OCI-LY7 (cell line): ENCODE measurements around the gene UNC79. TPM values are rescaled to one million over a fixed set of nuclear protein-coding genes. Genes with fewer than 3 reads are reported as not detected.
A peak's percentile ranks its signal among the peaks of the same experiment; 100 is the strongest.

Source experiments
- BruUV-seq: library from RNA; stranded (reverse); fragments of 400-500 nt; replicated peaks from 2 replicates; lab custom pipeline; 2021; lab: Mats Ljungman, UMichigan
- CTCF ChIA-PET: fragments of 300-600 bp; sonication (Branson Sonifier 250); formaldehyde crosslinking; loops from one replicate; lab custom pipeline; 2022; ENCODE audit warnings: antibody characterized with exemption; ENCODE audit not compliant: unreplicated experiment; lab: Charles Lee
- POLR2A ChIA-PET: fragments of 300-600 bp; sonication (Branson Sonifier 250); formaldehyde crosslinking; loops from one replicate; lab custom pipeline; 2022; ENCODE audit warnings: antibody characterized with exemption; lab: Charles Lee
- DNase-seq: peaks from one replicate; pipeline ENCODE4 v3.0.0-alpha.2; 2015; ENCODE audit warnings: low spot score
- H2AFZ ChIP-seq: fragments of 200-600 bp; sonication (generic), shearing (Covaris generic); 2 replicates; pipeline ENCODE4 v1.6.1; 2014; ENCODE audit warnings: mild to moderate bottlenecking, antibody characterized with exemption, low read length, moderate library complexity
- H3K27ac ChIP-seq: fragments of 200-600 bp; sonication (generic); 2 replicates; pipeline ENCODE4 v1.5.1; 2014; ENCODE audit warnings: mixed run types, low read depth, mild to moderate bottlenecking, moderate library complexity, low read length, inconsistent platforms; ENCODE audit not compliant: poor library complexity, severe bottlenecking
- H3K36me3 ChIP-seq: fragments of 200-600 bp; sonication (generic); 2 replicates; pipeline ENCODE4 v1.6.1; 2014; ENCODE audit warnings: mild to moderate bottlenecking, antibody characterized with exemption, low read length, moderate library complexity, mixed read lengths; ENCODE audit not compliant: insufficient read depth
- H3K4me1 ChIP-seq: fragments of 200-600 bp; sonication (generic); 2 replicates; pipeline ENCODE4 v1.5.1; 2014; ENCODE audit warnings: mild to moderate bottlenecking, low read length; ENCODE audit not compliant: insufficient read depth, poor library complexity, severe bottlenecking
- H3K4me2 ChIP-seq: fragments of 200-600 bp; sonication (generic); 2 replicates; pipeline ENCODE4 v1.6.1; 2014; ENCODE audit warnings: mild to moderate bottlenecking, low read length
- H3K4me3 ChIP-seq: fragments of 200-600 bp; sonication (generic); 2 replicates; pipeline ENCODE4 v1.5.1; 2014; ENCODE audit warnings: mild to moderate bottlenecking, low read depth, low read length; ENCODE audit not compliant: poor library complexity, severe bottlenecking
- H3K79me2 ChIP-seq: fragments of 200-600 bp; sonication (generic); 2 replicates; pipeline ENCODE4 v1.6.1; 2016; ENCODE audit warnings: low read depth, mild to moderate bottlenecking, low read length, moderate library complexity, mixed read lengths; ENCODE audit not compliant: insufficient read depth
- H3K9me2 ChIP-seq: fragments of 200-600 bp; sonication (generic); 2 replicates; pipeline ENCODE4 v1.6.1; 2016; ENCODE audit warnings: mild to moderate bottlenecking, low read length, mixed read lengths; ENCODE audit not compliant: insufficient read depth
- H3K9me3 ChIP-seq: fragments of 200-600 bp; sonication (generic); 2 replicates; pipeline ENCODE4 v1.6.1; 2014; ENCODE audit warnings: mild to moderate bottlenecking, mixed run types, low read length, mixed read lengths
- H4K20me1 ChIP-seq: fragments of 200-600 bp; sonication (generic); 2 replicates; pipeline ENCODE4 v1.6.1; 2014; ENCODE audit warnings: mild to moderate bottlenecking, antibody characterized with exemption, low read length, moderate library complexity, mixed read lengths; ENCODE audit not compliant: insufficient read depth
- CTCF ChIP-seq: fragments of 200-600 bp; sonication (generic); conservative IDR thresholded peaks from 2 replicates; pipeline ENCODE4 v1.5.1; 2014; ENCODE audit warnings: mild to moderate bottlenecking, antibody characterized with exemption, low read length, moderate library complexity, mixed read lengths
- EZH2phosphoT487 ChIP-seq: fragments of 200-600 bp; sonication (generic); IDR thresholded peaks from 2 replicates; pipeline ENCODE4 v1.6.1; 2018; ENCODE audit warnings: low read depth, borderline replicate concordance, mild to moderate bottlenecking, mixed run types, antibody characterized with exemption, low read length, moderate library complexity, mixed read lengths
- intact Hi-C: fragments of 100-400 bp; cut with micrococcal nuclease; formaldehyde crosslinking; loops from one replicate; pipeline ENCODE4 v1.10.0; 2022; ENCODE audit not compliant: unreplicated experiment
- total RNA-seq, 2 experiments: library from RNA; depleted of rRNA in 1 of 2; stranded (reverse); fragments of >200 nt in 1 of 2; shearing (Covaris generic) in 1 of 2; gene quantifications; 2 replicates each; pipeline ENCODE4 v1.2.3, GENCODE V29; 2014 to 2022

The UNC79 gene
- total RNA-seq, 2 experiments from 2014 or later = 0.17 to 0.19 TPM

- Histone ChIP-seq H3K4me1 (no peaks in the 10 kb centered on the region), H3K4me2 (no peak overlapping the region), H3K27ac (no peak overlapping the region), H3K4me3 (no peak overlapping the region), H3K36me3 (no peaks in the 10 kb centered on the region), H3K9me3 (no peaks in the 10 kb centered on the region), H2AFZ (no peak overlapping the region), H3K9me2 (no peaks in the 10 kb centered on the region), H4K20me1 (no peaks in the 10 kb centered on the region), H3K79me2 (no peaks in the 10 kb centered on the region)
- ChIA-PET CTCF (no interaction called here), POLR2A (interaction anchor here (1.0 kb wide), 1 partner anchor 12 kb away, joined by 5 read pairs; no protein-coding TSS in a partner anchor)
- TF ChIP-seq CTCF = no peak
- TF ChIP-seq EZH2phosphoT487 = no peak
- intact Hi-C loops = no loop called here
- DNase-seq = no peak
- no TSS peak for BruUV-seq
These were observed 259.4 kb downstream of the UNC79 start for GRCh38 chr14:93690146-93690545.

GRCh38 chr14:93691042-93691780 is 260.5 kb downstream of the UNC79 start:
- H4K20me1 ChIP-seq = no peaks in the 10 kb centered on the region
- no TSS peak for BruUV-seq
- no peak overlapping the region for H2AFZ ChIP-seq
- POLR2A ChIA-PET = no interaction called here
- no peaks in the 10 kb centered on the region for H3K36me3 ChIP-seq
- no peak overlapping the region for H3K27ac ChIP-seq
- H3K4me2 ChIP-seq = no peak overlapping the region
- CTCF ChIA-PET = no interaction called here
- H3K9me3 ChIP-seq = no peaks in the 10 kb centered on the region
- no peak for DNase-seq
- H3K4me3 ChIP-seq = no peak overlapping the region
- intact Hi-C loops = no loop called here
- no peaks in the 10 kb centered on the region for H3K4me1 ChIP-seq
- peak; percentile 38 for TF ChIP-seq CTCF
- TF ChIP-seq EZH2phosphoT487 = no peak
- H3K9me2 ChIP-seq = no peaks in the 10 kb centered on the region
- no peaks in the 10 kb centered on the region for H3K79me2 ChIP-seq

GRCh38 chr14:93693914-93694313 is 263.2 kb downstream of the UNC79 start:
- TF ChIP-seq EZH2phosphoT487 (no peak), CTCF (no peak)
- Histone ChIP-seq H3K4me1 (no peaks in the 10 kb centered on the region), H3K27ac (no peak overlapping the region), H3K4me3 (no peak overlapping the region), H3K4me2 (no peak overlapping the region), H3K9me3 (no peaks in the 10 kb centered on the region), H4K20me1 (no peaks in the 10 kb centered on the region), H3K9me2 (no peaks in the 10 kb centered on the region), H2AFZ (no peak overlapping the region), H3K36me3 (no peaks in the 10 kb centered on the region), H3K79me2 (no peaks in the 10 kb centered on the region)
- no peak for DNase-seq
- intact Hi-C loops = no loop called here
- ChIA-PET POLR2A (no interaction called here), CTCF (no interaction called here)
- no TSS peak for BruUV-seq
